SK-N-SH treated with all-trans-retinoic acid at 6 μM for 48 hours (cell line): ENCODE results near the gene DLX5.

Source experiments
- CREB5 ChIP-seq: fragments of 250-450 bp; sonication (Bioruptor Pico); IDR thresholded peaks from 2 replicates; pipeline ENCODE4 v1.5.1; 2020; ENCODE audit warnings: low read depth, mild to moderate bottlenecking, moderate library complexity
- GLIS3 ChIP-seq: fragments of 250-450 bp; sonication (Bioruptor Pico); IDR thresholded peaks from 2 replicates; pipeline ENCODE4 v1.5.0; 2020; ENCODE audit warnings: mild to moderate bottlenecking, moderate library complexity
- OSR1 ChIP-seq: fragments of 250-450 bp; sonication (Bioruptor Pico); IDR thresholded peaks from 2 replicates; pipeline ENCODE4 v1.8.0; 2022; ENCODE audit warnings: moderate library complexity, mild to moderate bottlenecking, inconsistent platforms
- PATZ1 ChIP-seq: fragments of 250-450 bp; sonication (Bioruptor Pico); IDR thresholded peaks from 2 replicates; pipeline ENCODE4 v1.8.0; 2020; ENCODE audit warnings: mild to moderate bottlenecking, moderate library complexity, borderline replicate concordance
- PPARA ChIP-seq: fragments of 250-450 bp; sonication (Bioruptor Pico); IDR thresholded peaks from 2 replicates; pipeline ENCODE4 v1.5.0; 2020; ENCODE audit warnings: mild to moderate bottlenecking, borderline replicate concordance
- SNAI2 ChIP-seq: fragments of 250-450 bp; sonication (Bioruptor Pico); IDR thresholded peaks from 2 replicates; pipeline ENCODE4 v1.5.0; 2020; ENCODE audit warnings: mild to moderate bottlenecking, moderate library complexity
- TCF4 ChIP-seq: fragments of 250-450 bp; sonication (Bioruptor Pico); IDR thresholded peaks from 2 replicates; pipeline ENCODE4 v1.8.0; 2021; ENCODE audit warnings: mild to moderate bottlenecking, moderate library complexity, borderline replicate concordance
- TOX ChIP-seq: fragments of 250-450 bp; sonication (Bioruptor Pico); IDR thresholded peaks from 2 replicates; pipeline ENCODE4 v1.8.0; 2021; ENCODE audit warnings: mild to moderate bottlenecking, moderate library complexity, borderline replicate concordance
- ZC3H10 ChIP-seq: fragments of 250-450 bp; sonication (Bioruptor Pico); IDR thresholded peaks from 2 replicates; pipeline ENCODE4 v1.5.1; 2021; ENCODE audit warnings: mild to moderate bottlenecking, moderate library complexity
- ZFP3 ChIP-seq: fragments of 250-450 bp; sonication (Bioruptor Pico); IDR thresholded peaks from 2 replicates; pipeline ENCODE4 v1.5.0; 2020; ENCODE audit warnings: mild to moderate bottlenecking, moderate library complexity
- ZFP30 ChIP-seq: fragments of 450-650 bp; formaldehyde crosslinking; IDR thresholded peaks from 2 replicates; pipeline ENCODE4 v1.5.0; 2022; ENCODE audit warnings: mild to moderate bottlenecking, moderate library complexity

GRCh38 chr7:97025130-97025499 lies 484 bp upstream of the DLX5 start:
- no peak for TF ChIP-seq ZFP3 (CRISPR knock-in tag)
- TF ChIP-seq ZFP30, result no peak
- TF ChIP-seq TCF4 (CRISPR knock-in tag), result no peak
- TF ChIP-seq CREB5 (CRISPR knock-in tag), result no peak
- no peak for TF ChIP-seq OSR1 (CRISPR knock-in tag)
- TF ChIP-seq SNAI2 (CRISPR knock-in tag), result no peak
- TF ChIP-seq PATZ1 (CRISPR knock-in tag), result no peak
- TF ChIP-seq GLIS3, result no peak
- no peak for TF ChIP-seq PPARA (CRISPR knock-in tag)
- no peak for TF ChIP-seq ZC3H10 (CRISPR knock-in tag)
- TF ChIP-seq TOX, result no peak
